ENCODE results near the gene GRK5.
A peak's percentile ranks its signal among the peaks of the same experiment; 100 is the strongest.

Gene GRK5

GRCh38 chr10:119497243-119497642 lies 289.9 kb downstream of the GRK5 start:
- H3K4me3 ChIP-seq, result no peak overlapping the region

DNA sequence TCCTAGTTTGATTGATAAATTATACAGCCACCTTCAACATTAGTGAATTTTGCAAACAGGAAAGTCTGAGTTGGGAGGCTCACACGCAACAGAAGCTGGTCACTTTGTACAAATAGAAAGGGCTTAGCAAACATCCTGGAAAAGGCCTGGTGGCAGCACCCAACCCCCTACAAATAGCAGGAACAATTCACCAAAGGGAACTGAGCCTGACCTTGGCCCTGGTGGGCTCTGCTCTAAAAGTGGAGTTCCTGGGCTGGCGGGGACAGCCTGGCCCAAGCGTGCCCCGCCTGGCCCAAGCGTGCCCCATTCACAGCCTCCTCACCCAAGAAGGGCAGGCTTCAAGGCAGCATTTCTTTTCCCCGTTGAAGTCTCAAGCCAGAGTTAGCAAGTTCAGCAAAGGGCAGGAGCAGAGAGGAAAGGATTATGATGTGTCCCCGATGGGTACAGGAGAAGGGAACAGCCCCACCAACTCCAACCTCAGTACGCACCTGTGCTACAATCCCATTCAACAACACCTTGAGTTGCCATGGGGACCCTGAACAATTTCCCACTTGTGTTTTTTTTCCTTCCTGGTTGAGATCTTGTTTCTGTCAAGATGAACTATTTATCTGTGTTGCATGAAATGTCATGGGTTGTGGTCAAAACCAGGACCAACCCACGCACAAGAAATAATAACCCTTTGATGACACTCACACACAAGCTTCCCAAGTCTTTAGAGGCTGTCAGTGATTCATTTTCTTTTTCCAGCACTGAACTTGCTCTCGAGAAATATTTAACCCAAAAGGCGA lies 291.7 kb downstream of the GRK5 start:
- Histone ChIP-seq H3K27ac (peak overlapping the region in 2 of 21 experiments; percentile 35 to 51), H3K4me3 (no peak overlapping the region)

More at GRCh38 chr10:119497243-119497642, 289.9 kb downstream of the GRK5 start:
- H3K27ac ChIP-seq, result no peak overlapping the region

- peak overlapping the region in 1 of 21 experiments; percentile 51 for H3K27ac ChIP-seq
- H3K4me3 ChIP-seq, result no peak overlapping the region
Measured at GRCh38 chr10:119499677-119500002, 292.3 kb downstream of the GRK5 start.

DNA sequence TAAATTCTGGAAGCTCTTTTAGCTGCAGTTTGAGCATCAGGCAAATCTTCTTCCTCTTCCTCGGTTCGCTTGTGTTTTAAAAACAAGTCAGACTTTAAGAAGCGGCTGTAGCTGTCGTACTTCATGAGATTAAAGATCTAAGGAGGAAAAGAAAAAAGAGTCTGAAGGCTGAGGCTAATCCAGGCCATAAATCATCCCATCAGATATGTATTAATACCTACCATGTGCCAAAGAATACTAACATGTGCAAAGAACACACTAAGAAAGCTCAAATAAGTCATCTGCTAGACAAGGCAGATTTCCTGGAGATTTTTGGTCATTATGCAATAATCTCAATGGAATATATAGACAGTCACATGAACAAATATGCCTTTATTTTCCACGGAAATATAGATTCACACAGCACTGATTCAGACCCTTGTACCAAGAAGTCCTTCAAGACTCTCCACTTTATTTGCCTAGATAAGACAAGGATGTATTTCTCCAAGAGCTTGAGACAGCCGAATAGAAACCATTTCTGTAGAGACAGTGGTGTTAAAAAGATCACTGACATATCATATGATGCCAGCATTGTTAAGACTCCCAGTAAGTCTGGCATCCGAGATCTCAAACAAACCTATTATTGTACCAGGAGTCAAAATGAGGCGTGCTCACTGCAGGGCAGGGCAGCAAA lies 292.9 kb downstream of the GRK5 start:
- Histone ChIP-seq H3K27ac (peak overlapping the region in 2 of 21 experiments; percentile 87 to 91), H3K4me3 (no peak overlapping the region)

DNA sequence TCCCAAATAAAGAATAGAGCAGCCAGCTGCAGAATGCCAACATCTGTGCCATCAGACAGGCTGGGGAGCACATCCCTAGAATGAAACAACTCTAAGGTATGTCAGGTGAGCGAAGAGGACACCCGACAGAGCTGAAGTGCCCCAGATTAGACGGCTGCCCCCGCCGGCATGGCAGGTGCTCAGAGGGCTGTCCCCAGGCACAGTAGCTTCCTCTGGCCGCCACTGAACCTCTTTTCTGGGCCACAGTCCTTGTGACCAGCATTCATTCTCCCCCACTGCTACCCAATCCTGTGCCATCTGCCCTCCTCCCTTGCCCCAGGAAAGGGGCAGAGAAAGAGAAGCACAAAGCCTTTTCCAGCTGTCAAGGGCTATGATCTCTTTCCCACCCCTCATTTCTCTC lies 293.4 kb downstream of the GRK5 start:
- no peak overlapping the region for H3K4me3 ChIP-seq
- H3K27ac ChIP-seq, result peak overlapping the region in 2 of 21 experiments; percentile 87 to 91

DNA sequence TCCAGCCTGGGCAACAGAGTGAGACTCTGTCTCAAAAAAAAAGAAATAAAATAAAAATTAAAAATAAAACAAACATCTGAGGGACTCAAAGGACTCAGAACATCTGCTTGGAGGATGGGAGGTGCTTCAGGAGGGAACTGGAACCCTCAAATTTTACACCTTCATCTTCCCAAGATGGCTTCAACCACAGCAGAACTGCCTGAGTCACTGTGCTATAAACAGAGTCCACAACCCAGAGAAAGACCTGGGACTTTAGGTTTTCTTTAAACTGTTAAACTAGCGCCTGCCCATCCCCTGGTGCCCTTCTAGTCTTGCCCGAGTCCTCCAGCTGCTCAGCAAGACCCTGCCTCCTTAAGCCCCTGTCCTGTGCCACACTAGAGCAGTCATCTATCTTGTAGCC lies 294.3 kb downstream of the GRK5 start:
- H3K27ac ChIP-seq, result peak overlapping the region in 10 of 21 experiments; percentile 50 to 91 (median 65)
- no peak overlapping the region for H3K4me3 ChIP-seq

DNA sequence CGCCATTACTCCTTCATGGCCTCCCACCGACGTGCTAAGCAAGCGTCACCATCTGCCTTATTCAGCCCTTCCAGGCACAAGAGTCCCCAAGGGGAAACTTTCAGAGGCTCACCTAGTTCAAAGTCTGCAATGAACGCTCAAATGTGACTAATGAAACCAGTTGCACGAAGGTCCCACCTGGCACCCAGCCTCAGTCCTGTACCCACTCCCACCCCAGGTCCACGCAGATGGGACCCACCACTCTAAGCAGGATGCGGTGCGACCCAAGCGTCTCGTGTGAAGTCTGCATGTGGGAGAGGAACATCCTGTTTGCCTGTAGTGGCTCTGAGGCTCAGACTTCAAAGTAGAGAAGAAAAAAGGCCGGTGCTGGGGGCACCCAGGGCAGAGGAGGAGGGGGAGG lies 294.8 kb downstream of the GRK5 start:
- H3K4me3 ChIP-seq, result no peak overlapping the region
- H3K27ac ChIP-seq, result peak overlapping the region in 12 of 21 experiments; percentile 34 to 91 (median 62)

- H3K4me3 ChIP-seq, result no peak overlapping the region
- H3K27ac ChIP-seq, result peak overlapping the region in 13 of 21 experiments; percentile 34 to 91 (median 61)
Measured at GRCh38 chr10:119502618-119503155, 295.3 kb downstream of the GRK5 start.

GRCh38 chr10:119503821-119504220 lies 296.4 kb downstream of the GRK5 start:
- Histone ChIP-seq H3K27ac (peak overlapping the region in 2 of 21 experiments; percentile 87 to 91), H3K4me3 (no peak overlapping the region)

DNA sequence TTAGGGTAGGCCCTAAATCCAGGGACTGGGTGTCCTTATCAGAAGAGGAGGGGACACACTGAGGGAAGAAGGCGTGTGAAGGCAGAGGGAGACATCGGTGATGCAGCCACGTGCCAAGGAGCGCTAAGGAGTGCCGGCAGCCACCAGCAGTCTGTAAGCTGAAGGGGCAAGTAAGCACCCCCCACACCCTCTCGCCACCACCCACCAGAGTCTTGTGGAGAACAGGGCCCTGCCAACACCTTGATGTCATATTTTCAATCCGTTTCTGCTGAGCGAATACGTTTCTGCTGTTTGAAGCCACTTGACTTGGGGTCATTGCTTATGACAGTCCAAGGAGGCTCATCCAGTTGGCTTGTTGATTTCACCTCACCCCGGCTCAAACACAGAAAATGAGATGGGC lies 297.3 kb downstream of the GRK5 start:
- no peak overlapping the region for H3K27ac ChIP-seq
- no peak overlapping the region for H3K4me3 ChIP-seq

DNA sequence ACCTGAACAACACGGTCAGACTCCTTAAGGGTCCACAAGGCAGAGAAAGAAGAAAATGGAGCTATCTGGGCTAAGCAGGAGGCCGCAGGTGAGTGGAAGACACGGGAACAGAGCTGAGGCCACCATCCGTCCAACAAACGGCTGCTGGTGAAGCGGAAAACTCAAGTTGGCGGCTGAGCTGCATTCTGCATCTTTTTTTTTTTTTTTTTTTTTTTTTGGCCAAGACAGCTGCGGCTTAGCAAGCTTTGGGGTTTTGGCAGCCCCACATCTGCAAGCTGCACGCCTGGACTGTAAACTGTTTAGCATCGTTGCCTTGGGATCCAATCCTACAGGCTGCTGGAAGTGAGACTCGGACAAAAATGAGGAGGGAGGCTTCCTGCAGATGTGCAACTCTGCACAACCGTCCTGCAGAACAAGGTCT lies 297.8 kb downstream of the GRK5 start:
- H3K27ac ChIP-seq, result no peak overlapping the region

More for the DNA sequence above, 297.8 kb downstream of the GRK5 start:
- no peak overlapping the region for H3K4me3 ChIP-seq

Data from skin epidermis (tissue), 12 donors.